HepG2 (cell line): ENCODE measurements around the gene WTAP. TPM values are rescaled to one million over a fixed set of nuclear protein-coding genes. Genes with fewer than 3 reads are reported as not detected.
A peak's percentile ranks its signal among the peaks of the same experiment; 100 is the strongest.

ENCODE experiments used
- AGO1 ChIP-seq: fragments of 200-400 bp; formaldehyde crosslinking; IDR thresholded peaks from 2 replicates; pipeline ENCODE4 v1.6.1; 2017; ENCODE audit warnings: mild to moderate bottlenecking, low read depth, low read length, moderate library complexity; ENCODE audit not compliant: poor library complexity, severe bottlenecking
- ARNT2 ChIP-seq: sonication (generic); formaldehyde crosslinking; IDR thresholded peaks from 2 replicates; pipeline ENCODE4 v1.8.0; 2022; ENCODE audit warnings: mild to moderate bottlenecking, low read depth, missing genetic modification reagents, moderate library complexity
- CHD4 ChIP-seq: fragments of 200-600 bp; sonication (generic); IDR thresholded peaks from 2 replicates; pipeline ENCODE4 v1.7.0; 2017; ENCODE audit warnings: mild to moderate bottlenecking, low read length, borderline replicate concordance
- FOXJ3 ChIP-seq: sonication (generic); formaldehyde crosslinking; IDR thresholded peaks from 2 replicates; pipeline ENCODE4 v1.4.0; 2020; ENCODE audit warnings: missing genetic modification reagents, mild to moderate bottlenecking, borderline replicate concordance
- FOXO4 ChIP-seq: sonication (generic); formaldehyde crosslinking; conservative IDR thresholded peaks from 2 replicates; pipeline ENCODE4 v1.8.1; 2023; ENCODE audit warnings: missing genetic modification reagents
- HCFC1 ChIP-seq: fragments of 150-350 bp; IDR thresholded peaks from 2 replicates; pipeline ENCODE4 v1.6.1; 2014; ENCODE audit warnings: low read depth, low read length
- HOXA3 ChIP-seq: sonication (generic); formaldehyde crosslinking; IDR thresholded peaks from 2 replicates; pipeline ENCODE4 v1.5.0; 2020; ENCODE audit warnings: missing genetic modification reagents
- HOXD1 ChIP-seq: sonication (generic); formaldehyde crosslinking; IDR thresholded peaks from 2 replicates; pipeline ENCODE4 v1.5.0; 2020; ENCODE audit warnings: missing genetic modification reagents
- ISL2 ChIP-seq: sonication (generic); formaldehyde crosslinking; IDR thresholded peaks from 2 replicates; pipeline ENCODE4 v1.5.0; 2020; ENCODE audit warnings: missing genetic modification reagents
- JUND ChIP-seq: sonication (generic); formaldehyde crosslinking; IDR thresholded peaks from 2 replicates; pipeline ENCODE4 v1.8.0; 2022; ENCODE audit warnings: mild to moderate bottlenecking, missing genetic modification reagents
- MATR3 ChIP-seq: sonication (generic); formaldehyde crosslinking; IDR thresholded peaks from 2 replicates; pipeline ENCODE4 v1.4.0; 2020; ENCODE audit warnings: missing genetic modification reagents
- MED1 ChIP-seq: sonication (generic); formaldehyde crosslinking; IDR thresholded peaks from 2 replicates; pipeline ENCODE4 v1.4.0; 2020; ENCODE audit warnings: missing genetic modification reagents
- NKX3-1 ChIP-seq: sonication (generic); formaldehyde crosslinking; IDR thresholded peaks from 2 replicates; pipeline ENCODE4 v1.5.0; 2020; ENCODE audit warnings: missing genetic modification reagents
- PREB ChIP-seq: sonication (generic); formaldehyde crosslinking; IDR thresholded peaks from 2 replicates; pipeline ENCODE4 v1.4.0; 2020; ENCODE audit warnings: missing genetic modification reagents
- SMAD1 ChIP-seq: sonication (generic); formaldehyde crosslinking; IDR thresholded peaks from 2 replicates; pipeline ENCODE4 v1.4.0; 2020; ENCODE audit warnings: missing genetic modification reagents, low read depth, mild to moderate bottlenecking, borderline replicate concordance
- SP2 ChIP-seq: sonication (generic); formaldehyde crosslinking; IDR thresholded peaks from 2 replicates; pipeline ENCODE4 v1.5.1; 2020; ENCODE audit warnings: mild to moderate bottlenecking, missing genetic modification reagents
- ZMYM4 ChIP-seq: sonication (generic); formaldehyde crosslinking; IDR thresholded peaks from 2 replicates; pipeline ENCODE4 v1.8.1; 2023; ENCODE audit warnings: mild to moderate bottlenecking, missing genetic modification reagents
- ZNF280D ChIP-seq: sonication (generic); formaldehyde crosslinking; IDR thresholded peaks from 2 replicates; pipeline ENCODE4 v1.5.1; 2020; ENCODE audit warnings: mild to moderate bottlenecking, missing genetic modification reagents
- ZNF33A ChIP-seq: sonication (generic); formaldehyde crosslinking; IDR thresholded peaks from 2 replicates; pipeline ENCODE4 v1.5.1; 2020; ENCODE audit warnings: missing genetic modification reagents, mild to moderate bottlenecking, moderate library complexity, borderline replicate concordance
- ZNF546 ChIP-seq: sonication (generic); formaldehyde crosslinking; conservative IDR thresholded peaks from 2 replicates; pipeline ENCODE4 v1.8.1; 2023; ENCODE audit warnings: mild to moderate bottlenecking, missing genetic modification reagents
- ZNF691 ChIP-seq: sonication (generic); formaldehyde crosslinking; IDR thresholded peaks from 2 replicates; pipeline ENCODE4 v1.4.0; 2020; ENCODE audit warnings: missing genetic modification reagents, low read depth, mild to moderate bottlenecking, borderline replicate concordance
- polyA plus RNA-seq, 8 experiments: library from polyadenylated mRNA; depleted of rRNA in 3 of 8; stranded (reverse) in 7 of 8; unstranded in 1 of 8; fragments of >200 nt; fragmentation: Illumina TruSeq in 4 of 8; extraction: Trizol in 4 of 8; gene quantifications; 2 replicates each; pipeline versions ENCODE4 v1.2.1 to v1.2.3, GENCODE V29; 2011 to 2016; ENCODE audit warnings: low read depth in 4 of 8, missing spikeins in 1 of 8, mixed read lengths in 1 of 8; ENCODE audit not compliant: insufficient read depth in 1 of 8
- total RNA-seq, 5 experiments: library from RNA; depleted of rRNA; stranded (reverse); fragments of >200 nt; fragmentation: Illumina TruSeq; extraction: Trizol; gene quantifications; 2 replicates each; pipeline ENCODE4 v1.2.3, GENCODE V29; 2016; ENCODE audit warnings: low read depth in 1 of 5

The WTAP gene
- total and polyA plus RNA-seq, 2 of the 13 experiments (the other 11 are each of a cell fraction or from before 2014, with no cell fraction given): 31.6 to 167 TPM

GRCh38 chr6:159761873-159762680 is 34.8 kb downstream of the WTAP start, which contains the start of gene ACAT2 (continued):
- TF ChIP-seq CHD4 (no peak; the same call in 1 of the 2 replicates), FOXJ3 (CRISPR knock-in tag) (peak; percentile 81; the same call in 1 of the 2 replicates), HOXA3 (peak; percentile 69), MED1 (CRISPR knock-in tag) (peak; percentile 79), SMAD1 (CRISPR knock-in tag) (no peak; the same call in 1 of the 2 replicates), ZNF546 (no peak; the same call in 1 of the 2 replicates), ZNF691 (CRISPR knock-in tag) (peak; percentile 45), HOXD1 (CRISPR knock-in tag) (0 out of 2 replicates have a peak, but pooled peaks have one; percentile 82), ZNF280D (CRISPR knock-in tag) (peak; percentile 86), ZNF33A (CRISPR knock-in tag) (no peak), SP2 (peak; percentile 91), MATR3 (CRISPR knock-in tag) (peak; percentile 86; the same call in 1 of the 2 replicates), JUND (CRISPR knock-in tag) (peak; percentile 12; the same call in 1 of the 2 replicates), PREB (CRISPR knock-in tag) (0 out of 2 replicates have a peak, but pooled peaks have one; percentile 89), ARNT2 (CRISPR knock-in tag) (peak; percentile 55), FOXO4 (no peak), NKX3-1 (peak; percentile 50; the same call in 1 of the 2 replicates), ISL2 (CRISPR knock-in tag) (peak; percentile 55; the same call in 1 of the 2 replicates), AGO1 (peak; percentile 83), HCFC1 (no peak; the same call in 1 of the 2 replicates), ZMYM4 (CRISPR knock-in tag) (no peak)
